GM12878 (cell line): ENCODE data around the gene PHOSPHO1. TPM values are rescaled to one million over a fixed set of nuclear protein-coding genes. Genes with fewer than 3 reads are reported as not detected.

ENCODE experiments used
- ATAC-seq: fragments of 200-7000 bp; cut with Tn5 transposase; 3 replicates; pipeline ENCODE4 v1.9.1; 2020; ENCODE audit warnings: mild to moderate bottlenecking, moderate library complexity
- BruUV-seq: library from RNA; stranded (reverse); fragments of 400-500 nt; replicated peaks from 2 replicates; lab custom pipeline; 2021; lab: Mats Ljungman, UMichigan
- CTCF ChIA-PET: fragments of 300-600 bp; sonication (Branson Sonifier 250); formaldehyde crosslinking; extraction: SDS; loops from one replicate; lab custom pipeline; 2021; ENCODE audit warnings: inconsistent platforms; lab: Yijun Ruan, JAX
- POLR2A ChIA-PET: fragments of 350-600 bp; formaldehyde crosslinking; extraction: SDS; loops from one replicate; lab custom pipeline; 2021; ENCODE audit warnings: inconsistent platforms; lab: Charles Lee
- RAD21 ChIA-PET: fragments of 300-600 bp; sonication (Branson Sonifier 250); formaldehyde crosslinking; loops from one replicate; lab custom pipeline; 2023; ENCODE audit warnings: antibody characterized with exemption; ENCODE audit not compliant: unreplicated experiment; lab: Charles Lee
- SMC1A ChIA-PET: fragments of 300-600 bp; sonication (Branson Sonifier 250); formaldehyde crosslinking; loops from one replicate; lab custom pipeline; 2023; ENCODE audit not compliant: unreplicated experiment, uncharacterized antibody; lab: Charles Lee
- DNase-seq: peaks from one replicate; pipeline ENCODE4 v3.0.0-alpha.2; 2011; ENCODE audit warnings: low read depth, low spot score
- FAIRE-seq: peaks from 3 replicates; lab custom pipeline; 2011; peaks lifted over from hg19 to GRCh38; lab: Jason Lieb, UNC
- H2AFZ ChIP-seq: 2 replicates; pipeline ENCODE4 v1.6.0; 2011; ENCODE audit warnings: low read depth, low read length, control low read depth; ENCODE audit not compliant: control insufficient read depth
- H3K27ac ChIP-seq: 2 replicates; pipeline ENCODE4 v1.5.1; 2011; ENCODE audit warnings: control low read depth; ENCODE audit not compliant: control insufficient read depth, insufficient read depth
- H3K27me3 ChIP-seq, 2 experiments: replicated peaks in 1 of 2; 2 replicates each; pipeline versions ENCODE4 v1.6.0 to v1.6.1; 2011; ENCODE audit warnings: low read length in 1 of 2; ENCODE audit not compliant: control insufficient read depth in 2 of 2, insufficient read depth in 2 of 2
- H3K36me3 ChIP-seq, 2 experiments: 2 replicates each; pipeline ENCODE4 v1.5.1; 2011; ENCODE audit warnings: low read length in 1 of 2; ENCODE audit not compliant: control insufficient read depth in 2 of 2, insufficient read depth in 2 of 2
- H3K4me1 ChIP-seq: 2 replicates; pipeline ENCODE4 v1.6.1; 2011; ENCODE audit warnings: mild to moderate bottlenecking, low read length, moderate library complexity, mixed read lengths; ENCODE audit not compliant: control insufficient read depth, insufficient read depth
- H3K4me2 ChIP-seq: 2 replicates; pipeline ENCODE4 v1.6.0; 2011; ENCODE audit warnings: control low read depth; ENCODE audit not compliant: control insufficient read depth, insufficient read depth
- H3K4me3 ChIP-seq: fragments of 200-600 bp; sonication (generic); 2 replicates; pipeline ENCODE4 v1.5.1; 2016
- H3K79me2 ChIP-seq: 2 replicates; pipeline ENCODE4 v1.6.0; 2011; ENCODE audit warnings: low read length; ENCODE audit not compliant: control insufficient read depth, insufficient read depth
- H3K9ac ChIP-seq: 2 replicates; pipeline ENCODE4 v1.8.0; 2011; ENCODE audit warnings: low read length, control low read depth, mixed read lengths; ENCODE audit not compliant: control insufficient read depth, insufficient read depth
- H3K9me3 ChIP-seq: replicated peaks from 3 replicates; pipeline ENCODE4 v1.5.1; 2011; ENCODE audit warnings: mild to moderate bottlenecking, low read length; ENCODE audit not compliant: control insufficient read depth, insufficient read depth
- H4K20me1 ChIP-seq: 2 replicates; pipeline ENCODE4 v1.6.0; 2011; ENCODE audit not compliant: control insufficient read depth, insufficient read depth
- ATF7 ChIP-seq: fragments of 450-650 bp; IDR thresholded peaks from 2 replicates; pipeline ENCODE4 v1.6.1; 2016; ENCODE audit warnings: low read depth, mild to moderate bottlenecking
- CREB1 ChIP-seq: IDR thresholded peaks from 2 replicates; pipeline ENCODE4 v1.6.1; 2012; ENCODE audit warnings: low read depth, mild to moderate bottlenecking, inconsistent platforms
- CREM ChIP-seq: IDR thresholded peaks from 2 replicates; pipeline ENCODE4 v1.6.1; 2014; ENCODE audit warnings: antibody characterized with exemption, low read depth
- IKZF2 ChIP-seq, 2 experiments: fragments of 450-650 bp; IDR thresholded peaks; 2 replicates each; pipeline ENCODE4 v1.6.1; 2017; ENCODE audit warnings: mild to moderate bottlenecking in 2 of 2, moderate library complexity in 2 of 2
- POLR2AphosphoS5 ChIP-seq: IDR thresholded peaks from 2 replicates; pipeline ENCODE4 v1.6.1; 2011; ENCODE audit warnings: mild to moderate bottlenecking, low read length, inconsistent platforms
- RFX5 ChIP-seq: IDR thresholded peaks from 2 replicates; pipeline ENCODE4 v1.6.1; 2011; ENCODE audit warnings: low read depth, low read length, improper control_type of control experiment
- SREBF1 ChIP-seq: IDR thresholded peaks from 2 replicates; pipeline ENCODE4 v1.6.1; 2012; ENCODE audit warnings: mild to moderate bottlenecking, low read length
- STAT1 ChIP-seq: fragments of 450-650 bp; conservative IDR thresholded peaks from 2 replicates; pipeline ENCODE4 v1.6.1; 2014; ENCODE audit warnings: antibody characterized with exemption, mild to moderate bottlenecking
- SUPT20H ChIP-seq: IDR thresholded peaks from 2 replicates; pipeline ENCODE4 v1.6.1; 2011; ENCODE audit warnings: low read depth, mild to moderate bottlenecking, low read length, moderate library complexity, borderline replicate concordance; ENCODE audit not compliant: control insufficient read depth
- TCF7 ChIP-seq: IDR thresholded peaks from 2 replicates; pipeline ENCODE4 v1.6.1; 2014; ENCODE audit warnings: antibody characterized with exemption, borderline replicate concordance
- ZNF687 ChIP-seq: fragments of 450-650 bp; IDR thresholded peaks from 2 replicates; pipeline ENCODE4 v1.6.1; 2017; ENCODE audit warnings: mild to moderate bottlenecking, moderate library complexity
- ZSCAN29 ChIP-seq: fragments of 450-650 bp; IDR thresholded peaks from 2 replicates; pipeline ENCODE4 v1.6.1; 2017; ENCODE audit warnings: mild to moderate bottlenecking, moderate library complexity
- WGBS: methylation state at CpG from one replicate; pipeline ENCODE4 v1.1.6; 2016; ENCODE audit warnings: low lambda C conversion rate; ENCODE audit not compliant: insufficient replicate concordance, insufficient coverage; ENCODE audit errors: missing lambda C conversion rate; 5-methylcytosine and 5-hydroxymethylcytosine counted together
- in situ Hi-C: fragments of 300-500 bp; cut with MboI; formaldehyde crosslinking; loops from 9 replicates; pipeline ENCODE4 v1.14.3; 2018; ENCODE audit warnings: mixed read lengths
- intact Hi-C: fragments of 100-400 bp; cut with micrococcal nuclease; formaldehyde crosslinking; loops from one replicate; pipeline ENCODE4 v1.14.2; 2022; ENCODE audit not compliant: unreplicated experiment
- polyA plus RNA-seq, 11 experiments: library from polyadenylated mRNA; depleted of rRNA in 4 of 11; unstranded in 6 of 11; stranded (reverse) in 5 of 11; fragments of >200 nt; fragmentation: Nextera tagmentation in 4 of 11; fragmentation: Illumina TruSeq in 1 of 11; extraction: Ambion mirVana in 4 of 11; extraction: Trizol in 1 of 11; gene quantifications; 1 replicate in 1 of 11; 2 replicates in 10 of 11; pipeline versions ENCODE4 v1.2.1 to v1.2.3, GENCODE V29; 2011 to 2016; ENCODE audit warnings: inconsistent platforms in 2 of 11, missing spikeins in 2 of 11, low read depth in 1 of 11
- total RNA-seq, 4 experiments: library from RNA; depleted of rRNA in 3 of 4; stranded (reverse); fragments of >200 nt in 3 of 4; fragmentation: Illumina TruSeq in 1 of 4; extraction: Trizol in 1 of 4; gene quantifications; 2 replicates each; pipeline versions ENCODE4 v1.2.1 to v1.2.3, GENCODE V29; 2013 to 2021

Gene PHOSPHO1
- total and polyA plus RNA-seq, 10 of the 15 experiments (the other 5 are each of a cell fraction or from before 2014, with no cell fraction given) = 0.03 to 1.5 (median 0.16) TPM; not detected in 2

GRCh38 chr17:49234509-49235080 lies 4.0 kb upstream of the PHOSPHO1 start:
- 56% methylated on average over 5 of the region's 5 CpGs for WGBS
- no peaks in the 10 kb centered on the region for H3K9me3 ChIP-seq
- no peak for ATAC-seq
- no peak overlapping the region for H2AFZ ChIP-seq
- intact Hi-C loops = loop anchor here (10.0 kb wide), 1 partner anchor 160 kb away; no protein-coding TSS in a partner anchor
- no peak overlapping the region for H3K27ac ChIP-seq
- POLR2A ChIA-PET = no interaction called here
- H3K36me3 ChIP-seq = no peaks in the 10 kb centered on the region
- H3K9ac ChIP-seq = no peak overlapping the region
- no peaks in the 10 kb centered on the region for H3K27me3 ChIP-seq
- no peak overlapping the region for H3K4me3 ChIP-seq
- SMC1A ChIA-PET = interaction anchor here (0.6 kb wide), 1 partner anchor 174 kb away, joined by 3 read pairs; no protein-coding TSS in a partner anchor
- in situ Hi-C loops = no loop called here
- no peaks in the 10 kb centered on the region for H3K79me2 ChIP-seq
- no peaks in the 10 kb centered on the region for H4K20me1 ChIP-seq
- DNase-seq = no peak
- FAIRE-seq = no peak
- H3K4me1 ChIP-seq = no peaks in the 10 kb centered on the region
- TF ChIP-seq RFX5 (no peak), CREM (no peak), SUPT20H (no peak), POLR2AphosphoS5 (no peak), ATF7 (no peak), ZSCAN29 (no peak), CREB1 (no peak), STAT1 (no peak), SREBF1 (no peak), TCF7 (no peak), ZNF687 (no peak), IKZF2 (IDR thresholded peaks at IDR 0.05) (no peak)
- CTCF ChIA-PET = interaction anchor here (0.9 to 1.2 kb wide), 2 partner anchors 54 to 56 kb away, joined by 3 read pairs; no protein-coding TSS in a partner anchor
- H3K4me2 ChIP-seq = no peak overlapping the region
- RAD21 ChIA-PET = no interaction called here
- BruUV-seq = no TSS peak
